GM12801 (cell line): ENCODE measurements around the gene PLCD3.

Experiments
- CTCF ChIP-seq: IDR thresholded peaks from one replicate; pipeline ENCODE4 v1.5.1; 2011; ENCODE audit warnings: control low read depth; ENCODE audit not compliant: insufficient read length; ENCODE audit errors: extremely low read depth

PLCD3 gene

DNA sequence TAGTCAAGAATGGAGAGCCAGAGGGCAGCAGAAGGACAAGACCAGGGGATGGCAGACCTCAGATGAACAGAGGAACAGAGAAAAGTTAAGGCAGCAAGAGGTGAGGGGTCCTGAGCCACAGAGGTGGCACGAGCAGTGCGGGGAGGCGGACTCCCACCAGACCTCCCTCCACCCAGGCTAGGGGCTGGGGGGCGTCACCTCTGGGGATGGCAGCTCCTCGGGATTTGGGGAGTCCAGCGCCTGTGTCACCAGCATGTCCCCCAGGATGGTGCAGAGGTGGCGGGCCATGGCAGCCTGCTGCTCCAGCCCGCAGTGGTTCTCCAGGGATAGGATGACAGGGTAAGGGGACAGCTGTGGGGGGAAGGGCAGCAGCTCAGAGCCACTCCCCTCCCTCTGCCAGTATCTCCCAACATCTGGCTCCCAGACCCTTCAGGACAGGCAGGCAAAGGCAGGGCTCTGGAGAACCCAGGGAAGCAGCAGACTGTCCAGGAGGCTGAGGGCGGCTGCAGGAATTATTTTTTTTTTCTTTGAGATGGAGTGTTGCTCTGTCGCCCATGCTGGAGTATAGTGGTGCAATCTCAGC lies 15.8 kb downstream of the PLCD3 start:
- TF ChIP-seq CTCF = no peak

- no peak for TF ChIP-seq CTCF
These were observed 16.4 kb downstream of the PLCD3 start for GRCh38 chr17:45115871-45116270.

DNA sequence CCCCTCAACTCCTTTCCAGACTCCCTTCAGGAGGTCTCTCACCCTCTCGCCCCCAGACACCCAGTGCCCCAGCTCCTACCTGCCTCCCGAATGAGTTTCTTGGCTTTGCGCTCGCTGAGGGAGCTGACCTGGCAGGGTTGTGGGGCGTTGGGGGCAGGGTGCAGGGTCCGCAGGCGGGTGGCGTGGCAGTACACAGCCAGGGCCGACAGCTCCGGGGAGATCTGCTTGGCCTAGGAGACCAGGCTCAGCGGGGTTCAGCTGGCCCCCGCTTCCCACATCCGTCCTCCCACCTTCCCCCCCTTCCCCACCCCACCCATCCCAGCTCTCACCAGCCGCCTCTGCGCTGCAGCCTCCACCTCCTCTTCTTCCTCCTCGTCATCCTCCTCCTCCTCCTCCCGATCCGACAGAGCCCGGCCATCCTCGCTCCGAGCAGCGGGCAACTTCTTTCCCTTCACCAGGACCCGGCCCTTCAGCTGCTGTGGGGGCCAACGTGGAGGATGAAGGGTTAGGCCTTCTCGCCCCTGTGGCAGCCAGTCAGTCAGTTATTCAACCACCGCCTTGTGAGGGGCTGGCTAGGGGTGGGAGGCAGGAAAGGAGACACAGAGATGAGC lies 17.2 kb downstream of the PLCD3 start:
- no peak for TF ChIP-seq CTCF

GRCh38 chr17:45114117-45114932 lies 18.0 kb downstream of the PLCD3 start:
- no peak for TF ChIP-seq CTCF

DNA sequence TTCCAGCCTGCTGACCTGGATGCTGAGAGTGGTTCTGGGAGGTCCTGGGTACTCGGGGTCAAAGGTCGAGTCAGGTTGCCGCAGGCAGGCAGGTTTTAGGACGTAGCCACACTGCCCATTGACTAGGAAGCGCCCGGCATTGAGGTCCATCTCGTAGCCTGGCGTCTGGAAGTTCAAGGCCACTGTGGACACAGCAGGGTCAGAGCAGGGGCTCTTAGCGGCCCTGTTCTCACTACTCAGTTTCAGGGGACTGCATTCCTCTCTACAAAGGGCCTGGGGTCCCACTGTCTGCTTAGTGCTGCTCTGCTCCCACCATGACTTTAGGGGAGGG lies 18.9 kb downstream of the PLCD3 start:
- no peak for TF ChIP-seq CTCF

DNA sequence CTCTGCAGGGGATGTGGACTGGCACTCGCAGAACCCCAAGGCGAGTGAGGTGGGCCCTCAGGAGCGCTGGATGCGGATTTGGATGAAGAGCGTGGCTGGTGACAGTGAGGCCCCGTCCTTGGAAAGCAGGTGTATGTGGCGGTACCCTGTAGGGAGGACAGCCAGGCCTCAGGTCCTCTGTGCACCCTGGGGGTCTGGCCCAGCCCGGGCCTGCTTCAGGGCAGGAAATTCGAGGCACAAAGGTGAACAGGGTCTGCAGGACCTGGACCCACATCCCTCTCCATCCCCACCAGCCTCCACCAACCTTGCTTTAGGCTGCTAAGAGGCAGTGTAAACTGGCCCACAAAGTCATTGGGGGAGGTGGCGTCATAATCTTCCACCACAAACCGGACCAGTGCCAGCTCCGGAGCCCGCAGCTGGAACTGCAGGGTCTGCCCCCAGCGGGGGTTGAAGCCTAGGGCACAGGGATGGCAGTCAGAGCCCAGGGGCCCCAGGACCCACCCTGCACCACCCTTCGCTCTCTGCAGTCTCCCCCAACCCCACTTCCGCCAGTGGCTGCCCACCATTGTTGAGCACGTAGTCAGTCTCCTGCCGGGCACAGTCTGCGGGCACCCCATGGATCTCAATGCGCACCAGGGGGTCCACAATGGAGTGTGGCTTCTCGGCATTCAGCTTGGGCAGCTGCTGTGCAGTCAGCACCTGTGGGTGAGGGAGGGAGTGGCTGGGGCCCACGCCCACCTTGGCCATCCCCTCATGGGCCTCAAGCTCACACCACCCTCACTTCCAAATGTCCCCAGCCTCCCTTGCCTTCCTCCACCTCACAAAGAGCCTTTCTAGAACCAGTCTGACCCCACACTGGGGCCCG lies 19.5 kb downstream of the PLCD3 start:
- TF ChIP-seq CTCF = no peak

- no peak for TF ChIP-seq CTCF
These were observed 20.5 kb downstream of the PLCD3 start for GRCh38 chr17:45111850-45112249.
